Small intestine (tissue), 7 donors: Measurements from ENCODE around the gene CD200. TPM values are rescaled to one million over a fixed set of nuclear protein-coding genes. Genes with fewer than 3 reads are reported as not detected.

Experiments used
- DNase-seq, 2 donors: peaks; one replicate each; pipeline versions ENCODE4 v3.0.0 to v3.0.0-alpha.2; 2013
- FAIRE-seq: peaks from 2 replicates; lab custom pipeline; 2012; peaks lifted over from hg19 to GRCh38; lab: Jason Lieb, UNC
- H3K27ac ChIP-seq, 3 donors: one replicate each; pipeline ENCODE4 v1.5.1; 2013; ENCODE audit warnings: low read length in 2 of 3, mild to moderate bottlenecking in 2 of 3, control low read depth in 1 of 3, inconsistent platforms in 1 of 3, low read depth in 1 of 3, moderate library complexity in 1 of 3
- H3K27me3 ChIP-seq, 3 donors: one replicate each; pipeline ENCODE4 v1.6.1; 2013; ENCODE audit warnings: low read length in 3 of 3, inconsistent platforms in 1 of 3; ENCODE audit not compliant: control insufficient read depth in 3 of 3, insufficient read depth in 3 of 3
- H3K36me3 ChIP-seq, 3 donors: one replicate each; pipeline ENCODE4 v1.6.1; 2013; ENCODE audit warnings: low read length in 3 of 3, inconsistent platforms in 1 of 3, low read depth in 1 of 3, mild to moderate bottlenecking in 1 of 3, moderate library complexity in 1 of 3; ENCODE audit not compliant: control insufficient read depth in 3 of 3, insufficient read depth in 2 of 3
- H3K4me1 ChIP-seq, 3 donors: one replicate each; pipeline ENCODE4 v1.6.1; 2013; ENCODE audit warnings: low read length in 2 of 3, inconsistent platforms in 1 of 3, low read depth in 1 of 3, mild to moderate bottlenecking in 1 of 3, moderate library complexity in 1 of 3; ENCODE audit not compliant: control insufficient read depth in 3 of 3, insufficient read depth in 2 of 3
- H3K4me3 ChIP-seq, 3 donors: one replicate each; pipeline ENCODE4 v1.5.1; 2013; ENCODE audit warnings: low read length in 3 of 3, control low read depth in 1 of 3, inconsistent platforms in 1 of 3, low read depth in 1 of 3, mild to moderate bottlenecking in 1 of 3, moderate library complexity in 1 of 3
- H3K9me3 ChIP-seq, 2 donors: one replicate each; pipeline ENCODE4 v1.6.1; 2013; ENCODE audit warnings: low read depth in 1 of 2, low read length in 1 of 2; ENCODE audit not compliant: control insufficient read depth in 2 of 2, insufficient read depth in 1 of 2
- WGBS, 3 donors: extraction: QIAGEN DNeasy Blood & Tissue Kit; methylation state at CpG; one replicate each; pipeline ENCODE4 v1.1.7; 2013; 5-methylcytosine and 5-hydroxymethylcytosine counted together
- polyA plus RNA-seq, 4 donors: library from polyadenylated mRNA; stranded (reverse) in 3 of 4; unstranded in 1 of 4; fragments of 200-250 nt in 3 of 4; fragments of 120-200 nt in 1 of 4; gene quantifications; one replicate each; pipeline versions ENCODE4 v1.2.1 to v1.2.3, GENCODE V29; 2013
- donor health status: healthy with polysubstance abuse.
- donor health status: control.
- donor health status: control.
- donor health status: Bipolar disorder and iron deficiency.
- donor health status: healthy.

The CD200 gene
- polyA plus RNA-seq, 4 donors: 1.1 to 9.6 (median 7.9) TPM; not detected in 1

GRCh38 chr3:112372396-112372795 lies 39.4 kb downstream of the CD200 start:
- H3K4me1 ChIP-seq: peaks cover 0 to 3% (median 0%) of the 10 kb centered on the region in 3 donors
- H3K4me3 ChIP-seq: no peak overlapping the region
- no peaks in the 10 kb centered on the region for H3K36me3 ChIP-seq
- DNase-seq (no peak), FAIRE-seq (no peak)
- no peak overlapping the region for H3K27ac ChIP-seq
- no peaks in the 10 kb centered on the region for H3K9me3 ChIP-seq
- no peaks in the 10 kb centered on the region for H3K27me3 ChIP-seq
- 90 to 97% (median 96%) methylated on average over 1 of the region's 1 CpG for WGBS, 3 donors

- no peak overlapping the region for H3K27ac ChIP-seq
- no peak for FAIRE-seq
Measured at GRCh38 chr3:112373476-112373875, 40.5 kb downstream of the CD200 start.

GRCh38 chr3:112373924-112374323 lies 41.0 kb downstream of the CD200 start:
- 85 to 97% (median 90%) methylated on average over 2 of the region's 2 CpGs for WGBS, 3 donors
- DNase-seq (no peak), FAIRE-seq (no peak)
- Histone ChIP-seq H3K27me3 (no peaks in the 10 kb centered on the region), H3K4me3 (no peak overlapping the region), H3K4me1 (peaks cover 0 to 6% (median 3%) of the 10 kb centered on the region in 3 donors), H3K9me3 (no peaks in the 10 kb centered on the region), H3K36me3 (no peaks in the 10 kb centered on the region), H3K27ac (no peak overlapping the region)

More at GRCh38 chr3:112373476-112373875, 40.5 kb downstream of the CD200 start:
- H3K4me3 ChIP-seq: no peak overlapping the region
- H3K4me1 ChIP-seq: peaks cover 0 to 3% (median 2%) of the 10 kb centered on the region in 3 donors
- H3K9me3 ChIP-seq: no peaks in the 10 kb centered on the region
- no peaks in the 10 kb centered on the region for H3K27me3 ChIP-seq
- H3K36me3 ChIP-seq: no peaks in the 10 kb centered on the region
- WGBS, 3 donors: 72 to 88% (median 83%) methylated on average over 4 of the region's 4 CpGs
- DNase-seq: no peak

GRCh38 chr3:112374333-112374734 lies 41.4 kb downstream of the CD200 start:
- Histone ChIP-seq H3K9me3 (no peaks in the 10 kb centered on the region), H3K27ac (no peak overlapping the region), H3K4me3 (no peak overlapping the region), H3K36me3 (no peaks in the 10 kb centered on the region), H3K4me1 (peaks cover 0 to 6% (median 3%) of the 10 kb centered on the region in 3 donors), H3K27me3 (no peaks in the 10 kb centered on the region)
- DNase-seq: no peak
- WGBS, 3 donors: 70 to 90% (median 88%) methylated on average over 5 of the region's 5 CpGs
- FAIRE-seq: no peak

- WGBS, 3 donors: 78 to 92% (median 83%) methylated on average over 1 of the region's 1 CpG
- Histone ChIP-seq H3K4me3 (no peak overlapping the region), H3K27ac (no peak overlapping the region), H3K4me1 (peaks cover 0 to 6% (median 3%) of the 10 kb centered on the region in 3 donors), H3K36me3 (no peaks in the 10 kb centered on the region), H3K9me3 (no peaks in the 10 kb centered on the region), H3K27me3 (no peaks in the 10 kb centered on the region)
- FAIRE-seq: no peak
- DNase-seq: no peak
Measured at GRCh38 chr3:112375117-112375516, 42.2 kb downstream of the CD200 start.

- DNase-seq (peak in 1 of 2 donors; percentile 3), FAIRE-seq (no peak)
- Histone ChIP-seq H3K4me1 (peaks cover 0 to 6% (median 3%) of the 10 kb centered on the region in 3 donors), H3K4me3 (no peak overlapping the region), H3K27me3 (no peaks in the 10 kb centered on the region), H3K36me3 (no peaks in the 10 kb centered on the region), H3K9me3 (no peaks in the 10 kb centered on the region), H3K27ac (peak overlapping the region in 1 of 3 donors; percentile 25)
- 35 to 47% (median 45%) methylated on average over 5 of the region's 5 CpGs for WGBS, 3 donors
Measured at GRCh38 chr3:112376241-112376911, 43.4 kb downstream of the CD200 start.

GRCh38 chr3:112376992-112377391 lies 44.0 kb downstream of the CD200 start:
- Histone ChIP-seq H3K27me3 (no peaks in the 10 kb centered on the region), H3K36me3 (no peaks in the 10 kb centered on the region), H3K9me3 (no peaks in the 10 kb centered on the region), H3K27ac (no peak overlapping the region), H3K4me1 (peaks cover 0 to 6% (median 3%) of the 10 kb centered on the region in 3 donors), H3K4me3 (no peak overlapping the region)
- FAIRE-seq (no peak), DNase-seq (peak; percentile 23 to 92)
- WGBS, 3 donors: 10 to 57% (median 37%) methylated on average over 1 of the region's 1 CpG

GRCh38 chr3:112377568-112378071 lies 44.7 kb downstream of the CD200 start:
- Histone ChIP-seq H3K27me3 (no peaks in the 10 kb centered on the region), H3K9me3 (no peaks in the 10 kb centered on the region), H3K4me3 (no peak overlapping the region), H3K36me3 (no peaks in the 10 kb centered on the region), H3K4me1 (peaks cover 0 to 6% (median 3%) of the 10 kb centered on the region in 3 donors), H3K27ac (no peak overlapping the region)
- WGBS, 3 donors: 55 to 71% (median 60%) methylated on average over 4 of the region's 4 CpGs
- FAIRE-seq (no peak), DNase-seq (no peak)
